ENCODE results near the gene ZNF22.

The ZNF22 gene

GRCh38 chr10:45000752-45001380 lies at the start of gene ZNF22:
Gene ZNF22 (plus strand): TSS chr10:45000923. CDS start chr10:45003369, 2,446 bp downstream.
- DNase-seq: peak in 38 of 56 donors; percentile 31 to 84 (median 62)

DNA sequence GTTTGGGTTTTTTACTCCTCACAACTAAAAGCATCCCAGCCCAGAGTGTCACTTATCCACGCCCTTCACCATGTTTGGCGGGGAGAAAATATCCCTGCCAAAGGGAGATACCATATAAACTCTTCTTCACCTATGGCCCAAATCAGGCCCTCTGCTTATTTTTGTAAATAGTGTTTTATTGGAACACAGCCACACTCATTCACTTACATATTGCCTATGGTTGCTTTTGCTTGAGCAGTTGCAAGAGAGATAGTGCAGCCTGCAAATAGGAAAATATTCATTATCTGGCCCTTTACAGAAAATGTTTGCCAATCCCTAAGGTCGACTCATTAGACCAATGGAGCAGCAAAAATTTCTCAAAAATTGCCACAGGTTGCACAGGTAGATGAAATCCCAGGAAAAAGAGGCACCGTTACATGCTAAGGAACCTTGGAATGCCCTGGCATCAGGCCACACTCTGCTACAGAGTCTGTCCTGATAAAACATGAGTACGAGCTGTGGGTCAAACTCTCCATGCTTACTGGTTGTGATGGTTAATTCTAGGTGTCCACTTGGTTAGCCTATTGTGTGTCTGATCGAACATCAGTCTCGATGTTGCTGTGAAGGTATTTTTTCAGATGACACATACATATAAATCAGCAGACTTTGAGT lies 49.0 kb upstream of the ZNF22 start:
- no peak for DNase-seq

DNA sequence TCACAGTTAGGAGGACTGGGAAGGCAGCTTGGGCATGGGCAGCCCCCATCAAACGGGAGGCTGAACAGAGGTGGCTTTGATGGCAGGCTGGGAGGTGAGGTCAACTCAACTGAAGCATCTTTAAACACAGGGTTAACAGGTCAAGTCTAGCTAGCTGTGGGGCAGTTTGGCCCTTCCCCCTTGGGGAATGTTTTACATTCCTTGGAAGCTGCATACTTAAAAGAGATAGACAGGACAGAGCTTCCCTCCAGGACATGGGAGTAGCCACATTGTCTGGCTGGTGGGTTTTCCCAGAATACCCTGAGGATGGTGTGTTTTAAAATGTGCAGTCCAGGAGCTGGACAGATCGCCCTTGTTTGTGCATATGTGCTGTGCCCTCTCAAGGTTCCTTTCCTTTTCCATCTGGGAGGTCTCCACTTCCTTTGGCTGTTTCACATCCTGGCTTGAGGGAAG lies 47.9 kb upstream of the ZNF22 start:
- DNase-seq: no peak

DNA sequence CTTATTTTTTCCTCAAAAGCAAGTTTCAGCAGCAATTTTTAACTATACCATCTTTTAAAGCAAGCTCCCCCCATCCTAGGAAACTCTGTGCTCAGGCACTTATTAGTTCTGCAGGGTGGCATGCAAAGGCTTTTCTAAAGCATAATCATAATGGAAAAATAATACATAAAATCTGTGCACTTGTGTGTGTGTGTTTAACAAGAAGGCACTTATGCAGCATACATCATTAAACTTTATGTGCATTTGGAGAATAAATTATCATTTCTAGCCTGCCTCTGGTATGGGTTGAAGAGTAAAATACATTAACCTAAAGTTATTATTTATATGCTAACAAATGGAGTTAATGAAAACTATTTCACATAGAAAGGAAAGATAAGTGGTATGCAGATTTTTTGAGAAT lies 46.7 kb upstream of the ZNF22 start:
- DNase-seq: no peak

GRCh38 chr10:44954962-44955361 lies 45.8 kb upstream of the ZNF22 start:
- no peak for DNase-seq

DNA sequence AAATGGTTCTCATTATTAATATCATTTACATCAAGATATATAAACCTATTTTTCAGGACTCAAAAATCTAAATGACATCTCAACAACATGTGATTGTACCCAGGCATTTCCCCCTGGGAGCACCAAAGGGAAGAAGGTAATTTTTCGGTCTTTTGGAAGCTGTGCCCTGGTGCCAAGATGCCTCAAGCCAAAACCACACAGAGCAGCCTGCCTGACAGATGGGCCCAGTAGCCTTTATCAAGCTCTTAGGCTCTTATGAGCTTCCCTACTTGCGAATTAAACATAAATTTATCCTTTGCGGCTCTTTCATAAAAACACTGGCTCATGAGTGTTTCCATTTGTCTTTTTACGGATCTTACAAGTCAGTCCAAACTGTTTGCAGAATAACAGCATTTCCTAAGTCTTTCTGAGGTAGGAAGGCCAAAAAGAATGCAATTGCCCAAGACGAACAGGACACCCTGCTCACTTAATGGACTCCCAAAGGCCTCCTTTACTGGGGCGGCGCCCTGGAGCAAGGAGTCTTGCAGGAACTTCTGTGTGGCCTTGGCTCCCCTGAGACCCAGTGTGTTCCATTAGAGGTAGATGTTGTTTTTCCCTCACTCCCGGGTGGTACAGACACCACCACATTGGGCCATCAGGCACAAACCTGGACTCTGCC lies 45.2 kb upstream of the ZNF22 start:
- no peak for DNase-seq

DNA sequence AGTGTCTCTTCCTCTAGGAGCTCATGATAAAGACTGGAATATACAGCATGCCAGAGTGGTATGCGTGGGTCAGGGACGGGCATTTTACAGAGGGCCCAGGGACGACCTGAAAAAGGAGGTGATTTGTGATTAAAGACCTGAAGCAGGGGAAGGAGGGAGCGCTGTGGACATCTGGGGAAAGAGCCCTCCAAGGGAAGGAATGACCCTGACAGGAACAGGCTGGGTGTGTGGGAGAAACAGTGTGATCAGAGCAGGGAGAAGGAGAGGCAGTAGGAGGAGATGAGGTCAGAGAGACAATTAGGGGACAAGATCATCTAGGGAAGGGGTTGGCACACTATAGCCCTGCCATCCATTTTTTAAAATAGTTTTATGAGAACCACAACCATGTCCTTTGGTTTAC lies 44.5 kb upstream of the ZNF22 start:
- DNase-seq: no peak

GRCh38 chr10:44956717-44957706 lies 43.7 kb upstream of the ZNF22 start:
- no peak for DNase-seq

- no peak for DNase-seq
Observed at GRCh38 chr10:44958196-44958897, 42.4 kb upstream of the ZNF22 start.

DNA sequence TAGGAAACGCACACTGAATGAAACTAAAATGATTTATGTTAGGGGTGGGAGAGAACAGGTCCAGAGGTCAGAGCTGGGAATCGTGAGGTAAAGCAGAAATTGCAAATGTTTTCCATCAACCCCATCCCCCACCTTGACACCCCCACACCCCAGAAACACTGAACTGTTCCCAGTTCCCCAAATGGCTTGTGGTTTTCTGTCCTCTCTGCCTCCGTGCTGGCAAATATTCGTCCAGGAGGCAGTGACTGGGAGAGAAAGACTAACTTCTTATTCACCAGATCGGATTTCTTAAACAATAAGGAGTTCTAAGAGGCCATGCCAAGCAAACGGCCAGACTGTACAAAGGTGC lies 41.9 kb upstream of the ZNF22 start:
- no peak for DNase-seq

DNA sequence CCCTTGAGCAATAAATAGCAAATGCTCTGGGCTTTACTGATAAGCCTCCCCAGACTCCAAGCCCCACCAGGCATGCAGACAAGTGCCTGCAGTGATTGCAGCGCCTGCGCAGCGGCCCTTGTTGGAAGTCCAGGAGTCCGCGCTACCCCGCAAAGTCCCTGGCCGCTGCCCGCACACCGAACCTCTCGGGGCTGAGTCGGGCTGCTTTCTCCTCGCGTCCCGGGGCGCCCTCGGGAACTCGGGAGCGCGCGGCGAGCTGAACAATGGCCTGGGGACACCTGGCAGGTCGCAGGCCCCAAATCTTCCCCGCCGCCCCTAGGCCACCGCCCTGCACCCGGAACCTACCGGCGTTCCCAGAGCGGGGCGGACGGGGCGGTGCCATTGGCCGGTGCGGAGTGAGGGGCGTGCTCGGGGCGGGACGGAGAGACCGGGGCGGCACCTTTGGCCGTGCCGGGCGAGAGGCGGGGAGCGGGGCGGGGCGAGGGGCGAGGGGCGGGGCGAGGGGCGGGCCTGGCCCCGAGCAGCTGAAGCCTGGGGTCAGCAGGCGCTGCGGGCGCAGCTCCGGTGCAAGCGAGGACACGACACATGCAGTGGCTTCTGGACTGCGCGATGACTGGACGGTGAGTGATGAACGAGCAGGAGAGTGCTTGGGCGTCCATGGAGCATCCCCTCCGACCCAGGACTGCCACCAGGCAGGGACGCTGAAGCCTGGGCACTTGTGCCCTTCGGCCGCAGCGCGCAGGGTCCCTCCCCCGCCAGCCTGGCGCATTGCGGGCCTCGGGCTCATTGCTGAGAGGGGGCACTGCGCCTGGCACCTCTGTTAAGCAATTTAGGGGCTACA lies 41.3 kb upstream of the ZNF22 start, which contains the start of gene RASSF4:
Gene RASSF4 (plus strand): TSS at position 556 of the 841 bp plus-strand sequence. CDS start 10,401 bp downstream, outside the sequence.
- peak; percentile 30 to 98 (median 85) for DNase-seq

DNA sequence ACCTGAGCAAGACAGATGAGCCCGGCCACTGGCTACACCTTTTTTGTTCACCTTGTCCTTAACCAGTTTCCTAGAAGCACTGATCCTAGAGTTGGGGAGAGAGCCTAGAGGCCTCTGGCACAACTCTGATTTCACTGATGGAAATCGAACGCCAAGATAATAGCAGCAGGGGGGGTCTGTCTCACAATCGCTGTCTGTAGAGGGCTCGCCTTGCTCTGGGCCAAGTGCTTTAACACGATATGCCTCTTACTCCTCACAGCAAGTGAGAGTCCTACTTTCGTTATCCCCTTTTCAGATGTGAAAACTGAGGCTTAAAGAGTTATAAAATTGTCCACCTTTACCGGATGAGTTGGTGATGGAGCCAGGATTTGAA lies 40.6 kb upstream of the ZNF22 start:
- DNase-seq: no peak

- DNase-seq: no peak
Observed at GRCh38 chr10:44960482-44961229, 40.1 kb upstream of the ZNF22 start.

- no peak for DNase-seq
Observed at GRCh38 chr10:44961230-44961571, 39.5 kb upstream of the ZNF22 start.

DNA sequence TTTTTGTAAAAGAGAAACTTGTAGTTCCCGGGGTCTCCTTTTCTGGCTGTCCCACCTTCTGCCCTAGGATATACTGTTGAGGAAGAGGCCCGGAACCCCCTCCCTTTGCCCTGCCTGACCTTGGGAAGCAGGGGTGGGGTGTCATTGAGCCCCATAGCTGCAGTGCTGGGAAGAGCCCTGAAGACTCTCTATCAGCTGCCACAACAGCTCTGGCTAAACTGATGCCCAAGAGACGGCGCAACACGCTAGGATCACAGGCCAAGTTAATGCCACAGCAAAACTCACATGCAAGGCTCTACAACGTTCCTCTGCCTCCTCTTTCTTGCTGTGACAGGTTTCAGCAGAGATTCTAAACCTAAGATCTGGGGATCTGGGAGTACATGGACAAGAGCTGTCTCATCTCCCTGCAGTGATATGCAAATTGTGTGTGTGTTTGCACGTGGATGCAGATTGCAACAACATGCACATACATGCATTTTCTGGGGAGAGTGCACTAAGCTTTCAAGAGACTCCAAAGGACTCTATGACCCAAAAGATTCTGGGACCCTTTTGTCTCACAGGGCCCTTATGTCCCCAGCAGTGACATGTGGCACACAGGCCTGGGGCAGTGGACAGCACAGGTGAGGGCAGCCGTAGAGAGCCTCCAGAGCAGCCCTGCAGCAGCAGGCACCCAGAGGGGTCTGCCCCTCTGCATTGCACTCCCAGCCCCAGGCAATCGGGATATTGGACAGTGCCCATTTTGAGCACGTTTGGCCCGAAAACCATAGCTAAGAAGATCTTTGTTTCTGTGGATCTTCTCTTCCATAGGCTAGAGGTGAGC lies 38.6 kb upstream of the ZNF22 start:
- no peak for DNase-seq

DNA sequence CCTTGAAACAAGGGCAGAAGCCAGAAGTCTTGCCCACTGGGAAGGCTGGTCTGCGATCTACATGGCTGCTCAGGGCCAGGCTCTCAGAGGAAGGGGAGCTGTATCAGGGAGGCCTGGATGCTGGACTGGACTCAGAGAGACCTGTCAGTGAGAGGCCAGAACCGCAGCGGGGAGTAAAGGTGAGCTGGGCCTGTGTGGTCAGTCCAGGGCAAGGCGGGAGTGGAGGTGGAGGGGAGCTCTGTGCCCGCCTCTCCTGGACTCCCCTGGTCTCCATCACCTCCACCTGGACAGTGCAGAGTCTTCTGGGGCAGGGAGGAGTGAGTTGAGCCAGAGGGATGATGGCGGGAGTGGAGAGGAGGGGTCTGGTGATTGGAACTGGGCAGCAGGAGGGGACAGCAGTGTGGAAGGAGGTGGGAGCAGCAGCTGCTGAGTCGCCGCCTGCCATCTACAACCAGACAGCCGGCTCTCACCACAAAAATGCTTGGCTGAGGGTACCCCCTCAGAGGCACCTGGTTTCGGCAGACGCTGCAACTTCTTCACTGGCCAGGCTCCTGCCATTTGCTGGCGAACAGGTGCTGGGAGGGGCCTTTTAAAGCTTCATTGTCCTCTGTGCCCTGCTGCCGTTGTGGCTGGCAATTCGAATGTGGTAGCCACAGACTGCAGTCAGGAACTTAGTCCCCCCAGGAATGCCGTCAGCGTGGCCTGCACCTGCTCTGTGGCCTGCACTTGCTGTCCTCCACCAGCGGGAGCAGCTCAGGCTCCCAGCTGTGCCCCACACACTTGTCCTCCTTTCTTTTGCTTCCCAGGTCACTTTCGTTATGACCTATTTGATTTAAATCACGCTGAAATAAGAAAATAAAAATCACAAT lies 37.6 kb upstream of the ZNF22 start:
- peak in 10 of 56 donors; percentile 34 to 60 (median 46) for DNase-seq

Data from amygdala (tissue), 56 donors.